Neural progenitor cell (in vitro differentiated cells): Measurements from ENCODE around the gene GABRR1.

Source experiments
- EZH2 ChIP-seq: fragments of 200-600 bp; sonication (generic); IDR thresholded peaks from 2 replicates; pipeline ENCODE4 v1.6.1; 2017; ENCODE audit warnings: antibody characterized with exemption, mild to moderate bottlenecking, moderate library complexity
- TF ChIP-seq, protein P1 (sequence below): fragments of 200-600 bp; sonication (generic); IDR thresholded peaks from 2 replicates; pipeline ENCODE4 v1.5.1; 2017; ENCODE audit warnings: antibody characterized with exemption, mild to moderate bottlenecking

GRCh38 chr6:89205819-89206218 lies 11.3 kb downstream of the GABRR1 start:
- TF ChIP-seq, protein P1, sequence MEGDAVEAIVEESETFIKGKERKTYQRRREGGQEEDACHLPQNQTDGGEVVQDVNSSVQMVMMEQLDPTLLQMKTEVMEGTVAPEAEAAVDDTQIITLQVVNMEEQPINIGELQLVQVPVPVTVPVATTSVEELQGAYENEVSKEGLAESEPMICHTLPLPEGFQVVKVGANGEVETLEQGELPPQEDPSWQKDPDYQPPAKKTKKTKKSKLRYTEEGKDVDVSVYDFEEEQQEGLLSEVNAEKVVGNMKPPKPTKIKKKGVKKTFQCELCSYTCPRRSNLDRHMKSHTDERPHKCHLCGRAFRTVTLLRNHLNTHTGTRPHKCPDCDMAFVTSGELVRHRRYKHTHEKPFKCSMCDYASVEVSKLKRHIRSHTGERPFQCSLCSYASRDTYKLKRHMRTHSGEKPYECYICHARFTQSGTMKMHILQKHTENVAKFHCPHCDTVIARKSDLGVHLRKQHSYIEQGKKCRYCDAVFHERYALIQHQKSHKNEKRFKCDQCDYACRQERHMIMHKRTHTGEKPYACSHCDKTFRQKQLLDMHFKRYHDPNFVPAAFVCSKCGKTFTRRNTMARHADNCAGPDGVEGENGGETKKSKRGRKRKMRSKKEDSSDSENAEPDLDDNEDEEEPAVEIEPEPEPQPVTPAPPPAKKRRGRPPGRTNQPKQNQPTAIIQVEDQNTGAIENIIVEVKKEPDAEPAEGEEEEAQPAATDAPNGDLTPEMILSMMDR = no peak
- TF ChIP-seq EZH2 = no peak
